Calu3 (cell line): ENCODE data around the gene CERS3. TPM values are rescaled to one million over a fixed set of nuclear protein-coding genes. Genes with fewer than 3 reads are reported as not detected.

Source experiments
- Bru-seq: library from RNA; stranded (reverse); fragments of 400-500 nt; gene quantifications from one replicate; lab custom pipeline; 2021; lab: Mats Ljungman, UMichigan
- BruChase-seq, 2 experiments: library from RNA; stranded (reverse); fragments of 400-500 nt; gene quantifications; one replicate each; lab custom pipeline; 2021; lab: Mats Ljungman, UMichigan
- BruUV-seq: library from RNA; stranded (reverse); fragments of 400-500 nt; replicated peaks from 2 replicates; lab custom pipeline; 2021; lab: Mats Ljungman, UMichigan
- CTCF ChIA-PET: fragments of 300-600 bp; sonication (Branson Sonifier 250); formaldehyde crosslinking; loops from one replicate; lab custom pipeline; 2022; ENCODE audit warnings: antibody characterized with exemption; lab: Charles Lee
- DNase-seq: peaks from one replicate; pipeline ENCODE4 v3.0.0; 2022
- H3K27ac Mint-ChIP-seq: one replicate; pipeline ENCODE4 v1.8.0; 2022; ENCODE audit warnings: mixed read lengths; ENCODE audit not compliant: unreplicated experiment
- H3K27me3 Mint-ChIP-seq: one replicate; pipeline ENCODE4 v1.8.0; 2022; ENCODE audit warnings: mixed read lengths; ENCODE audit not compliant: unreplicated experiment
- H3K36me3 Mint-ChIP-seq: one replicate; pipeline ENCODE4 v1.8.0; 2022; ENCODE audit warnings: mild to moderate bottlenecking, moderate library complexity, mixed read lengths; ENCODE audit not compliant: insufficient read depth, unreplicated experiment
- H3K4me1 Mint-ChIP-seq: one replicate; pipeline ENCODE4 v1.8.0; 2022; ENCODE audit warnings: mild to moderate bottlenecking, low read depth, mixed read lengths; ENCODE audit not compliant: unreplicated experiment
- H3K4me3 Mint-ChIP-seq: one replicate; pipeline ENCODE4 v1.8.0; 2022; ENCODE audit warnings: mild to moderate bottlenecking, low read depth, moderate library complexity, mixed read lengths; ENCODE audit not compliant: unreplicated experiment
- H3K9me3 Mint-ChIP-seq: one replicate; pipeline ENCODE4 v1.8.0; 2022; ENCODE audit warnings: low read depth, mixed read lengths; ENCODE audit not compliant: unreplicated experiment
- CTCF ChIP-seq: fragments of 200-600 bp; IDR thresholded peaks from one replicate; pipeline ENCODE4 v1.8.0; 2022; ENCODE audit warnings: antibody characterized with exemption; ENCODE audit not compliant: unreplicated experiment
- intact Hi-C: fragments of 100-400 bp; cut with micrococcal nuclease; formaldehyde crosslinking; loops from one replicate; pipeline ENCODE4 v1.10.0; 2022; ENCODE audit not compliant: unreplicated experiment
- long read RNA-seq: library from polyadenylated mRNA; stranded (forward); transcript quantifications from one replicate; pipeline ENCODE4 v2.0.0, GENCODE V29; 2022
- total RNA-seq: library from RNA; stranded (reverse); gene quantifications from 2 replicates; pipeline ENCODE4 v1.2.3, GENCODE V29; 2022

CERS3 gene
- 0.42 and 0.61 TPM in 2 replicates for total RNA-seq
- percentile 13 among the genes with signal in this experiment for Bru-seq, nascent RNA
- BruChase-seq, experiment 1, labeled RNA remaining after a 6-hour chase = percentile 13 among the genes with signal in this experiment
- BruChase-seq, experiment 2, labeled RNA remaining after a 2-hour chase = percentile 9 among the genes with signal in this experiment
- long read RNA-seq = 0 reads

- no peaks in the 10 kb centered on the region for H3K4me1 Mint-ChIP-seq
- peaks cover 58% of the 10 kb centered on the region for H3K27me3 Mint-ChIP-seq
- H3K27ac Mint-ChIP-seq = no peak within 1 kb of the TSS
- CTCF ChIA-PET = interaction anchor here (0.8 kb wide), 1 partner anchor 23 kb away, joined by 3 read pairs; no protein-coding TSS in a partner anchor
- intact Hi-C loops = no loop called here
- H3K4me3 Mint-ChIP-seq = no peak within 1 kb of the TSS
- no peaks in the 10 kb centered on the region for H3K9me3 Mint-ChIP-seq
- TF ChIP-seq CTCF = no peak
- no peaks in the 10 kb centered on the region for H3K36me3 Mint-ChIP-seq
- DNase-seq = no peak
- BruUV-seq = no TSS peak
These were observed at the start of gene CERS3 for GRCh38 chr15:100528833-100529428. TSS of gene CERS3 (minus strand) at chr15:100528950. CDS start at chr15:100501849, 27,101 bp downstream.

GRCh38 chr15:100573526-100573925, 44.8 kb upstream of the CERS3 start:
- no peaks in the 10 kb centered on the region for H3K4me1 Mint-ChIP-seq
- TF ChIP-seq CTCF = no peak
- no peak overlapping the region for H3K4me3 Mint-ChIP-seq
- BruUV-seq = no TSS peak
- DNase-seq = no peak
- peaks cover 16% of the 10 kb centered on the region for H3K36me3 Mint-ChIP-seq
- CTCF ChIA-PET = interaction anchor here (2.1 kb wide), 1 partner anchor 224 kb away, joined by 25 read pairs; no protein-coding TSS in a partner anchor
- H3K27ac Mint-ChIP-seq = no peak overlapping the region
- intact Hi-C loops = loop anchor here (5.0 kb wide), 1 partner anchor 166 kb away; no protein-coding TSS in a partner anchor
- no peaks in the 10 kb centered on the region for H3K9me3 Mint-ChIP-seq
- H3K27me3 Mint-ChIP-seq = no peaks in the 10 kb centered on the region

GRCh38 chr15:100572362-100572983, 43.7 kb upstream of the CERS3 start:
- no peaks in the 10 kb centered on the region for H3K9me3 Mint-ChIP-seq
- BruUV-seq = no TSS peak
- H3K4me3 Mint-ChIP-seq = no peak overlapping the region
- DNase-seq = no peak
- H3K4me1 Mint-ChIP-seq = no peaks in the 10 kb centered on the region
- peak; percentile 21 for TF ChIP-seq CTCF
- H3K27ac Mint-ChIP-seq = no peak overlapping the region
- CTCF ChIA-PET = interaction anchor here (0.8 to 2.1 kb wide), 5 partner anchors 13 to 230 kb away, joined by 3 to 25 read pairs (median 4); partner anchors contain the start of genes ADAMTS17, ASB7 and LINS1
- intact Hi-C loops = loop anchor here (1.0 to 5.0 kb wide), 2 partner anchors 165 to 222 kb away; no protein-coding TSS in a partner anchor
- H3K36me3 Mint-ChIP-seq = peaks cover 17% of the 10 kb centered on the region
- H3K27me3 Mint-ChIP-seq = no peaks in the 10 kb centered on the region

- no TSS peak for BruUV-seq
These were observed 42.9 kb upstream of the CERS3 start for GRCh38 chr15:100571592-100572167.

More at GRCh38 chr15:100571592-100572167, 42.9 kb upstream of the CERS3 start:
- DNase-seq = no peak
- intact Hi-C loops = loop anchor here (1.0 to 5.0 kb wide), 2 partner anchors 164 to 221 kb away; no protein-coding TSS in a partner anchor
- Mint-ChIP-seq H3K4me1 (no peaks in the 10 kb centered on the region), H3K36me3 (peaks cover 17% of the 10 kb centered on the region), H3K9me3 (no peaks in the 10 kb centered on the region), H3K27ac (no peak overlapping the region), H3K4me3 (no peak overlapping the region), H3K27me3 (no peaks in the 10 kb centered on the region)
- CTCF ChIA-PET = interaction anchor here (1.0 to 2.1 kb wide), 3 partner anchors 222 to 230 kb away, joined by 4 to 25 read pairs (median 7); partner anchors contain the start of gene ADAMTS17
- TF ChIP-seq CTCF = no peak
